HEK293 (cell line): ENCODE results near the gene CSNK1E.

Experiments used
- CTCF ChIA-PET: fragments of 350-600 bp; formaldehyde crosslinking; extraction: SDS; loops from one replicate; lab custom pipeline; 2021; ENCODE audit warnings: antibody characterized with exemption; lab: Yijun Ruan, JAX
- POLR2A ChIA-PET: fragments of 300-600 bp; formaldehyde crosslinking; extraction: SDS; loops from one replicate; lab custom pipeline; 2020; ENCODE audit warnings: antibody characterized with exemption, inconsistent platforms; lab: Yijun Ruan, JAX
- H3K27ac ChIP-seq: fragments of 200-500 bp; sonication (Bioruptor generic); 2 replicates; pipeline ENCODE4 v1.5.1; 2014; ENCODE audit warnings: low read depth, low read length, control low read depth, inconsistent platforms; ENCODE audit errors: extremely low read depth
- H3K36me3 ChIP-seq, 2 experiments: fragments of 200-500 bp in 1 of 2; sonication (Bioruptor generic) in 1 of 2; 1 replicate in 1 of 2; 2 replicates in 1 of 2; pipeline ENCODE4 v1.5.1; 2014 to 2017; ENCODE audit warnings: inconsistent platforms in 2 of 2, low read length in 2 of 2; ENCODE audit not compliant: control insufficient read depth in 2 of 2, insufficient read depth in 1 of 2
- H3K4me1 ChIP-seq: fragments of 200-500 bp; sonication (Bioruptor generic); 2 replicates; pipeline ENCODE4 v1.5.1; 2014; ENCODE audit warnings: mild to moderate bottlenecking, low read length, inconsistent platforms; ENCODE audit not compliant: control insufficient read depth, insufficient read depth
- H3K4me3 ChIP-seq: 2 replicates; pipeline ENCODE4 v1.5.1; 2011; ENCODE audit warnings: low read depth, mild to moderate bottlenecking, control low read depth, low read length, moderate library complexity
- H3K9me3 ChIP-seq: fragments of 200-500 bp; sonication (Bioruptor generic); 2 replicates; pipeline ENCODE4 v1.5.1; 2014; ENCODE audit warnings: low read depth, low read length, inconsistent platforms; ENCODE audit not compliant: control insufficient read depth, insufficient read depth
- FEZF1 ChIP-seq: fragments of 450-650 bp; formaldehyde crosslinking; IDR thresholded peaks from 2 replicates; pipeline ENCODE4 v1.5.1; 2016; ENCODE audit warnings: missing biosample characterization, missing genetic modification characterization
- HOXA7 ChIP-seq: sonication (generic); formaldehyde crosslinking; IDR thresholded peaks from 2 replicates; pipeline ENCODE4 v1.8.1; 2022; ENCODE audit warnings: missing genetic modification reagents, borderline replicate concordance
- HOXD13 ChIP-seq: sonication (generic); formaldehyde crosslinking; IDR thresholded peaks from 2 replicates; pipeline ENCODE4 v1.8.0; 2022; ENCODE audit warnings: missing genetic modification reagents, borderline replicate concordance
- KLF10 ChIP-seq: fragments of 450-650 bp; IDR thresholded peaks from 2 replicates; pipeline ENCODE4 v1.5.1; 2018; ENCODE audit warnings: missing biosample characterization, mild to moderate bottlenecking, missing genetic modification characterization
- MYNN ChIP-seq: fragments of 450-650 bp; formaldehyde crosslinking; IDR thresholded peaks from 2 replicates; pipeline ENCODE4 v1.5.1; 2016; ENCODE audit warnings: missing biosample characterization, missing genetic modification characterization, borderline replicate concordance
- SCRT2 ChIP-seq: fragments of 450-650 bp; formaldehyde crosslinking; IDR thresholded peaks from 2 replicates; pipeline ENCODE4 v1.5.1; 2016; ENCODE audit warnings: missing biosample characterization, missing genetic modification characterization
- SP7 ChIP-seq: fragments of 450-650 bp; formaldehyde crosslinking; IDR thresholded peaks from 2 replicates; pipeline ENCODE4 v1.5.1; 2016; ENCODE audit warnings: missing biosample characterization, missing genetic modification characterization
- ZBTB8A ChIP-seq: fragments of 450-650 bp; formaldehyde crosslinking; IDR thresholded peaks from 2 replicates; pipeline ENCODE4 v1.5.1; 2016; ENCODE audit warnings: missing biosample characterization, missing genetic modification characterization
- ZFP37 ChIP-seq: fragments of 450-650 bp; formaldehyde crosslinking; IDR thresholded peaks from 2 replicates; pipeline ENCODE4 v1.5.1; 2016; ENCODE audit warnings: missing biosample characterization, missing genetic modification characterization
- ZFP41 ChIP-seq: fragments of 450-650 bp; formaldehyde crosslinking; IDR thresholded peaks from 2 replicates; pipeline ENCODE4 v1.5.1; 2016; ENCODE audit warnings: missing biosample characterization, missing genetic modification characterization, borderline replicate concordance
- ZNF121 ChIP-seq: fragments of 450-650 bp; formaldehyde crosslinking; IDR thresholded peaks from 2 replicates; pipeline ENCODE4 v1.5.1; 2016; ENCODE audit warnings: missing biosample characterization, missing genetic modification characterization
- ZNF140 ChIP-seq: fragments of 450-650 bp; formaldehyde crosslinking; IDR thresholded peaks from 2 replicates; pipeline ENCODE4 v1.5.1; 2016; ENCODE audit warnings: missing biosample characterization, missing genetic modification characterization
- ZNF174 ChIP-seq: fragments of 450-650 bp; formaldehyde crosslinking; IDR thresholded peaks from 2 replicates; pipeline ENCODE4 v1.5.0; 2017; ENCODE audit warnings: missing biosample characterization, mild to moderate bottlenecking, missing genetic modification characterization
- ZNF175 ChIP-seq: fragments of 450-650 bp; formaldehyde crosslinking; IDR thresholded peaks from 2 replicates; pipeline ENCODE4 v1.5.1; 2016; ENCODE audit warnings: missing biosample characterization, missing genetic modification characterization
- ZNF24 ChIP-seq: fragments of 450-650 bp; formaldehyde crosslinking; IDR thresholded peaks from 2 replicates; pipeline ENCODE4 v1.5.1; 2016; ENCODE audit warnings: missing biosample characterization, missing genetic modification characterization
- ZNF530 ChIP-seq: fragments of 450-650 bp; formaldehyde crosslinking; IDR thresholded peaks from 2 replicates; pipeline ENCODE4 v1.5.1; 2016; ENCODE audit warnings: low read depth, missing biosample characterization, missing genetic modification characterization
- ZNF548 ChIP-seq: fragments of 450-650 bp; formaldehyde crosslinking; IDR thresholded peaks from 2 replicates; pipeline ENCODE4 v1.5.1; 2016; ENCODE audit warnings: missing biosample characterization, missing genetic modification characterization
- ZNF785 ChIP-seq: fragments of 450-650 bp; formaldehyde crosslinking; IDR thresholded peaks from 2 replicates; pipeline ENCODE4 v1.5.1; 2016; ENCODE audit warnings: missing biosample characterization, missing genetic modification characterization
- ZNF792 ChIP-seq: fragments of 450-650 bp; formaldehyde crosslinking; IDR thresholded peaks from 2 replicates; pipeline ENCODE4 v1.5.1; 2016; ENCODE audit warnings: missing biosample characterization, missing genetic modification characterization
- TF ChIP-seq, protein P1 (sequence below): fragments of 450-650 bp; formaldehyde crosslinking; IDR thresholded peaks from 2 replicates; pipeline ENCODE4 v1.5.1; 2016; ENCODE audit warnings: missing biosample characterization, missing genetic modification characterization
- TF ChIP-seq, protein P2 (sequence below): fragments of 450-650 bp; formaldehyde crosslinking; IDR thresholded peaks from 2 replicates; pipeline ENCODE4 v1.5.1; 2016; ENCODE audit warnings: missing biosample characterization, missing genetic modification characterization
- TF ChIP-seq, protein P3 (sequence below): fragments of 450-650 bp; formaldehyde crosslinking; IDR thresholded peaks from 2 replicates; pipeline ENCODE4 v1.5.1; 2016; ENCODE audit warnings: missing biosample characterization, missing genetic modification characterization
- TF ChIP-seq, protein P4 (sequence below): fragments of 450-650 bp; formaldehyde crosslinking; IDR thresholded peaks from 2 replicates; pipeline ENCODE4 v1.5.1; 2016; ENCODE audit warnings: missing biosample characterization, missing genetic modification characterization
- TF ChIP-seq, protein P5 (sequence below): fragments of 450-650 bp; formaldehyde crosslinking; IDR thresholded peaks from 2 replicates; pipeline ENCODE4 v1.5.1; 2016; ENCODE audit warnings: missing biosample characterization, missing genetic modification characterization

The CSNK1E gene

DNA sequence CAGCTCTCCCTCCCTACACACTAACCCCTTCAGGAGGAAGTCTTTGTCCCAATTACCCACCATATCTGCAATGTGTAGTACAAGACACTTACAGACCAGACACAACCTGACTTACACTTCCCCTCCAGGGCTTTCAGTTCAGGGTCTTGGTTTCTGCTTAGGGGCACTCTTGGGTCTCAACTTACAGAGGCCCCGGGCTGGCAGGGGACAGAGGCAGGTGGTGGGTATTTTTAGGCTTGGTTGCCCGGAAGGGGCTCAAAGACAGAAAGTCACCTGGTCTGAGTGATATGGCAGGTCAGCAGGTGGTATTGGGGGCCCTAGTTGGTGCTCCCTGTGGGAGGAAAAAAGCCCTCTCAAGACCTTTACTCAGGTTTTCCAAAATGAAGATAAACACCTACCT is 41.1 kb downstream of the CSNK1E start:
- ChIA-PET POLR2A (no interaction called here), CTCF (interaction anchor here (1.7 kb wide), 1 partner anchor 224 kb away, joined by 4 read pairs; no protein-coding TSS in a partner anchor)
- Histone ChIP-seq H3K4me3 (no peak overlapping the region), H3K9me3 (no peaks in the 10 kb centered on the region), H3K36me3 (peaks cover 0 to under 1% of the 10 kb centered on the region in 2 experiments; a peak in 1 of 3 replicates), H3K27ac (no peak overlapping the region), H3K4me1 (0 out of 2 replicates have a peak, but pooled peaks cover under 1% of the 10 kb centered on the region)
- no peak for TF ChIP-seq ZNF140 (tag by site-specific recombination)
- TF ChIP-seq ZBTB8A (tag by site-specific recombination) = no peak
- TF ChIP-seq ZNF792 (tag by site-specific recombination) = no peak
- no peak for TF ChIP-seq ZFP41 (tag by site-specific recombination)
- no peak for TF ChIP-seq ZNF785 (tag by site-specific recombination)
- TF ChIP-seq, protein P1, sequence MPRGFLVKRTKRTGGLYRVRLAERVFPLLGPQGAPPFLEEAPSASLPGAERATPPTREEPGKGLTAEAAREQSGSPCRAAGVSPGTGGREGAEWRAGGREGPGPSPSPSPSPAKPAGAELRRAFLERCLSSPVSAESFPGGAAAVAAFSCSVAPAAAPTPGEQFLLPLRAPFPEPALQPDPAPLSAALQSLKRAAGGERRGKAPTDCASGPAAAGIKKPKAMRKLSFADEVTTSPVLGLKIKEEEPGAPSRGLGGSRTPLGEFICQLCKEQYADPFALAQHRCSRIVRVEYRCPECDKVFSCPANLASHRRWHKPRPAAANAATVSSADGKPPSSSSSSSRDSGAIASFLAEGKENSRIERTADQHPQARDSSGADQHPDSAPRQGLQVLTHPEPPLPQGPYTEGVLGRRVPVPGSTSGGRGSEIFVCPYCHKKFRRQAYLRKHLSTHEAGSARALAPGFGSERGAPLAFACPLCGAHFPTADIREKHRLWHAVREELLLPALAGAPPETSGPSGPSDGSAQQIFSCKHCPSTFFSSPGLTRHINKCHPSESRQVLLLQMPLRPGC (tag by site-specific recombination) = no peak
- TF ChIP-seq HOXD13 (CRISPR knock-in tag) = no peak
- TF ChIP-seq, protein P2, sequence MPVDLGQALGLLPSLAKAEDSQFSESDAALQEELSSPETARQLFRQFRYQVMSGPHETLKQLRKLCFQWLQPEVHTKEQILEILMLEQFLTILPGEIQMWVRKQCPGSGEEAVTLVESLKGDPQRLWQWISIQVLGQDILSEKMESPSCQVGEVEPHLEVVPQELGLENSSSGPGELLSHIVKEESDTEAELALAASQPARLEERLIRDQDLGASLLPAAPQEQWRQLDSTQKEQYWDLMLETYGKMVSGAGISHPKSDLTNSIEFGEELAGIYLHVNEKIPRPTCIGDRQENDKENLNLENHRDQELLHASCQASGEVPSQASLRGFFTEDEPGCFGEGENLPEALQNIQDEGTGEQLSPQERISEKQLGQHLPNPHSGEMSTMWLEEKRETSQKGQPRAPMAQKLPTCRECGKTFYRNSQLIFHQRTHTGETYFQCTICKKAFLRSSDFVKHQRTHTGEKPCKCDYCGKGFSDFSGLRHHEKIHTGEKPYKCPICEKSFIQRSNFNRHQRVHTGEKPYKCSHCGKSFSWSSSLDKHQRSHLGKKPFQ (tag by site-specific recombination) = no peak
- no peak for TF ChIP-seq ZNF530 (tag by site-specific recombination)
- TF ChIP-seq ZNF174 (tag by site-specific recombination) = no peak
- no peak for TF ChIP-seq SCRT2 (tag by site-specific recombination)
- TF ChIP-seq, protein P3, sequence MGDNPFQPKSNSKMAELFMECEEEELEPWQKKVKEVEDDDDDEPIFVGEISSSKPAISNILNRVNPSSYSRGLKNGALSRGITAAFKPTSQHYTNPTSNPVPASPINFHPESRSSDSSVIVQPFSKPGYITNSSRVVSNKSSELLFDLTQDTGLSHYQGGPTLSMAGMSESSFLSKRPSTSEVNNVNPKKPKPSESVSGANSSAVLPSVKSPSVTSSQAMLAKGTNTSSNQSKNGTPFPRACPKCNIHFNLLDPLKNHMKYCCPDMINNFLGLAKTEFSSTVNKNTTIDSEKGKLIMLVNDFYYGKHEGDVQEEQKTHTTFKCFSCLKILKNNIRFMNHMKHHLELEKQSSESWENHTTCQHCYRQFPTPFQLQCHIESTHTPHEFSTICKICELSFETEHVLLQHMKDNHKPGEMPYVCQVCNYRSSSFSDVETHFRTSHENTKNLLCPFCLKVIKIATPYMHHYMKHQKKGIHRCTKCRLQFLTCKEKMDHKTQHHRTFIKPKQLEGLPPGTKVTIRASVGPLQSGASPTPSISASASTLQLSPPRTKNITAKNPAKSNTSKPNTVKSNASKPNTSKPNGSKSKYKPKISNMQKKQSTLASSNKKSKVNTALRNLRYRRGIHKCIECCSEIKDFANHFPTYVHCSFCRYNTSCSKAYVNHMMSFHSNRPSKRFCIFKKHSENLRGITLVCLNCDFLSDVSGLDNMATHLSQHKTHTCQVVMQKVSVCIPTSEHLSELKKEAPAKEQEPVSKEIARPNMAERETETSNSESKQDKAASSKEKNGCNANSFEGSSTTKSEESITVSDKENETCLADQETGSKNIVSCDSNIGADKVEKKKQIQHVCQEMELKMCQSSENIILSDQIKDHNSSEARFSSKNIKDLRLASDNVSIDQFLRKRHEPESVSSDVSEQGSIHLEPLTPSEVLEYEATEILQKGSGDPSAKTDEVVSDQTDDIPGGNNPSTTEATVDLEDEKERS (tag by site-specific recombination) = no peak
- no peak for TF ChIP-seq SP7
- TF ChIP-seq FEZF1 (tag by site-specific recombination) = no peak
- TF ChIP-seq ZNF175 (tag by site-specific recombination) = no peak
- TF ChIP-seq KLF10 (tag by site-specific recombination) = no peak
- TF ChIP-seq HOXA7 = no peak

DNA sequence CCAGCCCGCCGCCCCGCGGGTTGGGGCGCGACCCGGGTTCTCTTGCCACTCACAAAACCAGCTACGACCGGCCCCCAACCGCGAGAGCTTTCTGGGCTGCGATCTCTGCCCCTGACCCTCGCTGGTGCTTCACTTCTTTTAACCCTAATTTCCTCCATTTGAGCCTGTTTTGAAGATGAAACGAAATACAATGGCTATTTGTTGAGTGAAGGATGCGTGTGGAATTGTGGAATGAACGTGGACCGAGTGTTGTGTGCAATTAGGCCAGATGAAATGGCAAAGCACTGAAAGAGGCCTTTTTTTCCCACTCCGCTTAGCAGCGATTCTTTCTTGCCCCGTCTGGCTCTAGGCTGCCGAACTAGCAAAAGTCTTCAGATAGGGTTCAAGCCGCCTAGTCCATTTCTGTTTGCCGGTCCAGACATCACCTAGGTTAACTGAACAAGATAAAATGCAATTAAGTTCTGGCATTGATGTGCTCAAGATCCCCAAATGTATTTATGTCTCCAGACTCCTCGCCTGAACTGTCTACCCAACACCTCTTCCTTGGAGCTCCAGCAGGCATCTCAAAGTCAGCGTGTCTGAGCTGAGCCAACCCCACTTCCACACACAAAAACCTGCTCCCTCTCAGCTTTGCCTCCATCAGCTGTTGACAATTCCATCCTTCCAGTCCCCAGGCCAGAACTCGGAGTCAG is 44.0 kb downstream of the CSNK1E start:
- peak overlapping the region; percentile 75 for H3K27ac ChIP-seq
- POLR2A ChIA-PET = interaction anchor here (1.2 kb wide), 1 partner anchor 12 kb away, joined by 3 read pairs; no protein-coding TSS in a partner anchor
- CTCF ChIA-PET = interaction anchor here (0.6 to 1.1 kb wide), 2 partner anchors 10 to 279 kb away, joined by 4 to 5 read pairs; no protein-coding TSS in a partner anchor
- TF ChIP-seq ZNF548 (tag by site-specific recombination) (no peak), ZFP37 (tag by site-specific recombination) (no peak), ZNF121 (tag by site-specific recombination) (0 out of 2 replicates have a peak, but pooled peaks have one; percentile 26), MYNN (no peak), ZNF174 (tag by site-specific recombination) (no peak), ZNF24 (tag by site-specific recombination) (0 out of 2 replicates have a peak, but pooled peaks have one; percentile 17)
- TF ChIP-seq, protein P4, sequence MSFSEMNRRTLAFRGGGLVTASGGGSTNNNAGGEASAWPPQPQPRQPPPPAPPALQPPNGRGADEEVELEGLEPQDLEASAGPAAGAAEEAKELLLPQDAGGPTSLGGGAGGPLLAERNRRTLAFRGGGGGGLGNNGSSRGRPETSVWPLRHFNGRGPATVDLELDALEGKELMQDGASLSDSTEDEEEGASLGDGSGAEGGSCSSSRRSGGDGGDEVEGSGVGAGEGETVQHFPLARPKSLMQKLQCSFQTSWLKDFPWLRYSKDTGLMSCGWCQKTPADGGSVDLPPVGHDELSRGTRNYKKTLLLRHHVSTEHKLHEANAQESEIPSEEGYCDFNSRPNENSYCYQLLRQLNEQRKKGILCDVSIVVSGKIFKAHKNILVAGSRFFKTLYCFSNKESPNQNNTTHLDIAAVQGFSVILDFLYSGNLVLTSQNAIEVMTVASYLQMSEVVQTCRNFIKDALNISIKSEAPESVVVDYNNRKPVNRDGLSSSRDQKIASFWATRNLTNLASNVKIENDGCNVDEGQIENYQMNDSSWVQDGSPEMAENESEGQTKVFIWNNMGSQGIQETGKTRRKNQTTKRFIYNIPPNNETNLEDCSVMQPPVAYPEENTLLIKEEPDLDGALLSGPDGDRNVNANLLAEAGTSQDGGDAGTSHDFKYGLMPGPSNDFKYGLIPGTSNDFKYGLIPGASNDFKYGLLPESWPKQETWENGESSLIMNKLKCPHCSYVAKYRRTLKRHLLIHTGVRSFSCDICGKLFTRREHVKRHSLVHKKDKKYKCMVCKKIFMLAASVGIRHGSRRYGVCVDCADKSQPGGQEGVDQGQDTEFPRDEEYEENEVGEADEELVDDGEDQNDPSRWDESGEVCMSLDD (tag by site-specific recombination) = peak; percentile 64
- TF ChIP-seq, protein P5, sequence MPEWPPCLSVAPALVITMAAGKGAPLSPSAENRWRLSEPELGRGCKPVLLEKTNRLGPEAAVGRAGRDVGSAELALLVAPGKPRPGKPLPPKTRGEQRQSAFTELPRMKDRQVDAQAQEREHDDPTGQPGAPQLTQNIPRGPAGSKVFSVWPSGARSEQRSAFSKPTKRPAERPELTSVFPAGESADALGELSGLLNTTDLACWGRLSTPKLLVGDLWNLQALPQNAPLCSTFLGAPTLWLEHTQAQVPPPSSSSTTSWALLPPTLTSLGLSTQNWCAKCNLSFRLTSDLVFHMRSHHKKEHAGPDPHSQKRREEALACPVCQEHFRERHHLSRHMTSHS (tag by site-specific recombination) = no peak

More for the DNA sequence above, 44.0 kb downstream of the CSNK1E start:
- Histone ChIP-seq H3K4me3 (peak overlapping the region; percentile 49), H3K36me3 (peaks cover 0 to 10% of the 10 kb centered on the region in 2 experiments; a peak in 1 of 3 replicates), H3K9me3 (no peaks in the 10 kb centered on the region), H3K4me1 (peaks cover 9% of the 10 kb centered on the region; the same call in 1 of the 2 replicates)
